Stimulated activated CD4-positive, alpha-beta T cell treated with anti-CD3 and anti-CD28 coated beads, Interleukin-4, amount 100 ng/mL, for 1 hour (primary cell): Measurements from ENCODE around the gene IRF2BP1.

Experiments used
- DNase-seq: peaks from one replicate; pipeline ENCODE4 v3.0.0-alpha.2; 2020

Gene IRF2BP1

GRCh38 chr19:45860359-45861259 lies 25.3 kb downstream of the IRF2BP1 start:
- no peak for DNase-seq

DNA sequence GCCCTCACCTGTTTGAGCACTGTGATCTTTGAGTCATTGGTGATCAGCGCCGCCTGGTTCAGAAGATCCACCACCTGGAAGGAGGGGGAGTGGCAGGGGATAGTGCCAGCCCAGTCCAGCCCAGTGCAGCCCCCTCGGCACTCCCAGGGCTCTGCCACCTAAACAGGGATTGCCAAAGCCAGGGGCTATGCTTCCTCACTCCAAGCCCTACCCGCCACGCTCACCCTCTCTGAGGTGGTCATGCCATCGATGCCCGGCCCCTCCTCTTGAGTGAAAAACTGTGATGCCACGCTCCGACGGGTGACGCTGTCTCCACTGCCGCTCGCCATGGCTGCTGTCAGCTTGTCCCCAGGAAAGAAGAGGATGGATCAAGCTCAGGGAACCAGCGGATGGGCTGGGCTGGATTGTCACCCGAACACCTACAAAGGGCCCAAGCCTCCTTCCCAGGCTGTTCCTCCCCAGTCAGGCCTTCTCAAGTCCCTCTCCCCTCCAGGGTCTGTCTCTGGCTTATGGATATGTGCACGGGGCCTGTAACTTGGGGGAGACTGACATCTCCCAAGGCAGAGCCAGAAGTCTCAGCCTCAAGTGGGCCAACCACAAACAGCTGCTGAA lies 31.7 kb downstream of the IRF2BP1 start:
- DNase-seq = no peak

DNA sequence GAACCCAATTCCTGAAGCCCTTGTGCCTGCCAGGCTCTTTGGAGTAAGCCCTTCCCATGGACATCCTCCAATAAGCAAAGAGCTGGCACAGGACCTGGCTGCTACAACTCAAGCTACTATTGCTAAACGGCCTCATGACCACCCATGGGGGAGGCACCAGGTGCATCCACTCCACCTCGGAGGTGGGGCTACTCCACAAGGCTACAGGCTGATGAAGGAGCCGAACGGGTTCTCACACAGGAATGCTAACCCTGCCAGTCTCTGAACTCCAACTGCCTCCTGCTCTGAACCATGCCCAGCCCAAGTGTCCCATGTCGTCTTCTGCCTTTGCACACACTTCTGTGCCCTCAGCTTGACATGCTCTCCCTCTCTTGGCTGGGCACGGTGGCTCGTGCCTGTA lies 33.0 kb downstream of the IRF2BP1 start:
- no peak for DNase-seq

GRCh38 chr19:45852145-45852750 lies 33.7 kb downstream of the IRF2BP1 start:
- DNase-seq = no peak

- no peak for DNase-seq
Observed at GRCh38 chr19:45848922-45849321, 37.0 kb downstream of the IRF2BP1 start.

DNA sequence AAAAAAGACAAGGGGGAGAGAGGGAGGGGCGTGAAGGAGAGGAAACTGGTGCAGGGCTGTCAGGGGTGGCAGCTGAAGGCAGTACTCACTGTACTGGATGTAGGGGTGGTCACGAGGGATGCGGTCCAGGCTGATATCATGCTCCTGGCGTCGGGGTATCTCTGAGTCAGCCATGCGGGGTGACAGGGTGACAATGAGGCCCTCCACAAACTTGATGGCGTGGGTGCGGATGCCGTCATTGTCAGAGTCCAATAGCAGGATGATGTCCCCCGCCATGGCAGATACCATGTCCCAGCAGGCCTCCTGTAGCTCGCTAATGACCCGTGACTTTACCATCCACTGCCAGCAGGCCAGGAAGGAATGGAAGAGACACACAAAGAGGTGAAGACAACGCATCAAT lies 38.3 kb downstream of the IRF2BP1 start:
- DNase-seq = no peak

DNA sequence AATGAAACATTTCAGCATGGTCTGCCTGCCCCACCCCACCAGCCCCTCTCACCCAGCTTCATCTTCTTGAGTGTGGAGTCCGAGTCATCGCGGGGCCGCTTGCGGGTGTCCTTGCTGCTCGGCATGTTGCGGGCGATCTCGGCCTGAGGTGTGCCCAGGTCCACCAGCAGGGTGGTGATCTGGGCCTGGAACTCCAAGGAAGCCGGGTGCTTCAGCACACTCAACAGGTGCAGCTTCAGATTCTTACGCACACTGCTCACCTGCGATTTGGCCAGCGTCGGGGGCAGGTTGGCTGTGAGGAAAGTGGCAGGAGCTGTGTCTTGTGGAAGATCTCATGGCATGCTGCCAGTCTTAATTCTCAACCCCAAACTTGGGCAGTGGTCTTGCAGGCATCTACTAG lies 43.7 kb downstream of the IRF2BP1 start:
- DNase-seq = no peak

- no peak for DNase-seq
Observed at GRCh38 chr19:45834970-45835369, 51.0 kb downstream of the IRF2BP1 start.
